ENCODE measurements around the gene MFGE8.

- no peak for TF ChIP-seq CTCF (IDR thresholded peaks at IDR 0.05)
- TF ChIP-seq POLR2A (IDR thresholded peaks at IDR 0.05) = no peak
- no peak for TF ChIP-seq POLR2AphosphoS5 (IDR thresholded peaks at IDR 0.05)
These were observed 10.3 kb downstream of the MFGE8 start for GRCh38 chr15:88902846-88903245.
